Hypothalamus (tissue), 51 donors: ENCODE results near the gene IP6K1.
"Not testable (repeated sequence)": the region's sequence is repeated elsewhere in the genome, so short reads cannot be mapped to it uniquely, and the experiment has no call there.

Source experiments
- DNase-seq, 51 donors: peaks; one replicate each; lab custom pipeline; 2025; lab: John Stamatoyannopoulos, UW

The IP6K1 gene

GRCh38 chr3:49714728-49715550 is 71.4 kb downstream of the IP6K1 start:
- DNase-seq, result no peak

- DNase-seq, result no peak
Observed at GRCh38 chr3:49713336-49714105, 72.8 kb downstream of the IP6K1 start.

GRCh38 chr3:49712631-49713317 is 73.6 kb downstream of the IP6K1 start:
- no peak for DNase-seq

GRCh38 chr3:49712166-49712565 is 74.2 kb downstream of the IP6K1 start:
- no peak for DNase-seq

GRCh38 chr3:49711489-49711888 is 74.9 kb downstream of the IP6K1 start:
- no peak for DNase-seq

GRCh38 chr3:49709852-49710251 is 76.5 kb downstream of the IP6K1 start:
- DNase-seq, result no peak

GRCh38 chr3:49707113-49707480 is 79.2 kb downstream of the IP6K1 start:
- peak in 1 of 51 donors; percentile 54 for DNase-seq

GRCh38 chr3:49706456-49707112 is 79.8 kb downstream of the IP6K1 start:
- DNase-seq, result no peak

- DNase-seq, result no peak
Observed at GRCh38 chr3:49705390-49705960, 80.9 kb downstream of the IP6K1 start.

GRCh38 chr3:49704629-49705028 is 81.7 kb downstream of the IP6K1 start:
- DNase-seq, result no peak

- no peak for DNase-seq
Observed at GRCh38 chr3:49703956-49704355, 82.4 kb downstream of the IP6K1 start.

GRCh38 chr3:49703443-49703927 is 82.9 kb downstream of the IP6K1 start:
- DNase-seq, result peak in 32 of 51 donors; percentile 5 to 69 (median 25)

GRCh38 chr3:49702672-49703071 is 83.7 kb downstream of the IP6K1 start:
- DNase-seq, result no peak

- DNase-seq, result no peak
Observed at GRCh38 chr3:49701388-49702077, 84.8 kb downstream of the IP6K1 start.

GRCh38 chr3:49700453-49701128 is 85.8 kb downstream of the IP6K1 start:
- DNase-seq, result no peak

- DNase-seq, result no peak
Observed at GRCh38 chr3:49700014-49700413, 86.3 kb downstream of the IP6K1 start.

GRCh38 chr3:49699281-49699979 is 86.9 kb downstream of the IP6K1 start:
- DNase-seq, result no peak

- DNase-seq, result not testable (repeated sequence)
Observed at GRCh38 chr3:49695350-49696015, 90.9 kb downstream of the IP6K1 start.
